Activated CD4-positive, alpha-beta T cell treated with anti-CD3 and anti-CD28 coated beads for 48 hours (primary cell): ENCODE results near the gene TRMT2B.
"Not testable (repeated sequence)": the region's sequence is repeated elsewhere in the genome, so short reads cannot be mapped to it uniquely, and the experiment has no call there.

Experiments used
- DNase-seq: peaks from one replicate; pipeline ENCODE4 v3.0.0-alpha.2; 2020

TRMT2B gene, protein sequence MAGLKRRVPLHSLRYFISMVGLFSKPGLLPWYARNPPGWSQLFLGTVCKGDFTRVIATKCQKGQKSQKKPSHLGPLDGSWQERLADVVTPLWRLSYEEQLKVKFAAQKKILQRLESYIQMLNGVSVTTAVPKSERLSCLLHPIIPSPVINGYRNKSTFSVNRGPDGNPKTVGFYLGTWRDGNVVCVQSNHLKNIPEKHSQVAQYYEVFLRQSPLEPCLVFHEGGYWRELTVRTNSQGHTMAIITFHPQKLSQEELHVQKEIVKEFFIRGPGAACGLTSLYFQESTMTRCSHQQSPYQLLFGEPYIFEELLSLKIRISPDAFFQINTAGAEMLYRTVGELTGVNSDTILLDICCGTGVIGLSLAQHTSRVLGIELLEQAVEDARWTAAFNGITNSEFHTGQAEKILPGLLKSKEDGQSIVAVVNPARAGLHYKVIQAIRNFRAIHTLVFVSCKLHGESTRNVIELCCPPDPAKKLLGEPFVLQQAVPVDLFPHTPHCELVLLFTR

DNA sequence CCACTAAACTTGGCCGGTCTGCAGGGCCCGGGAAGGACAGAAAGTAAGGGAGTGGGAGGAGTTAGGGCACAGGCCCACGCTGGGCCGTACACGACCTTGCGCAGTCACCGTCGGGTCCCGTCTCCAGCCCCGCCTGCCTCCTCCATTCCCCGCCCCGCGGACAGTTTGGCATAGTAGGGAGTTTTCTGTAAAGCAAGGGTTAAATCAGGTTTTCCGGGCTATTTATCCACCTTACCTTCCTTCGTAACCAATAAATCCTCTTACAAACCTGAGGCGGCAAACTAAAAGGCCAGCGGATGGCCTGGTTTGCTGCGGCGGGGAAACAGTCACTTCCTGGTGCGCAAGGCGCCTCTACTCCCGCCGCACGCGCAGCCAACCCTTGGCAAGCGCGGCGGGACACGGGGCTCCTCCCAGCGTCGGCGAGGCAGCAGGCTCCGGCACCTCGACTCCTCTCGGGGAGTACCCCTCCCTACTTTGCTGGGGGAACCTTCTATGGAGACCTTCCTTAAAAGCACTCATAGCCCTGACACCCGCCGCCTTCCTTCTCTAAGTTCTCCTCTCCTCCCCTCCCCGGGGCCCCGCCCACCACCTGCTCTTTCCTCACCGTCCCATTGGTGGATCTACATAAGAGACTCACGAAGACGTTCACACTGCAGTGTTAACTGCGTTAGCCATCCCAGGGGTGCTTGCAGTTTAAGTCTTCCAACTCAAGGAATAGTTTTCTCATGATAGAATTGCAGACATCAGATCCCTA lies at the start of gene TRMT2B:
Gene TRMT2B, minus strand, starts transcription at position 563 of the 754 bp plus-strand sequence. CDS start 9,822 bp downstream, outside the sequence.
- peak; percentile 85 for DNase-seq

DNA sequence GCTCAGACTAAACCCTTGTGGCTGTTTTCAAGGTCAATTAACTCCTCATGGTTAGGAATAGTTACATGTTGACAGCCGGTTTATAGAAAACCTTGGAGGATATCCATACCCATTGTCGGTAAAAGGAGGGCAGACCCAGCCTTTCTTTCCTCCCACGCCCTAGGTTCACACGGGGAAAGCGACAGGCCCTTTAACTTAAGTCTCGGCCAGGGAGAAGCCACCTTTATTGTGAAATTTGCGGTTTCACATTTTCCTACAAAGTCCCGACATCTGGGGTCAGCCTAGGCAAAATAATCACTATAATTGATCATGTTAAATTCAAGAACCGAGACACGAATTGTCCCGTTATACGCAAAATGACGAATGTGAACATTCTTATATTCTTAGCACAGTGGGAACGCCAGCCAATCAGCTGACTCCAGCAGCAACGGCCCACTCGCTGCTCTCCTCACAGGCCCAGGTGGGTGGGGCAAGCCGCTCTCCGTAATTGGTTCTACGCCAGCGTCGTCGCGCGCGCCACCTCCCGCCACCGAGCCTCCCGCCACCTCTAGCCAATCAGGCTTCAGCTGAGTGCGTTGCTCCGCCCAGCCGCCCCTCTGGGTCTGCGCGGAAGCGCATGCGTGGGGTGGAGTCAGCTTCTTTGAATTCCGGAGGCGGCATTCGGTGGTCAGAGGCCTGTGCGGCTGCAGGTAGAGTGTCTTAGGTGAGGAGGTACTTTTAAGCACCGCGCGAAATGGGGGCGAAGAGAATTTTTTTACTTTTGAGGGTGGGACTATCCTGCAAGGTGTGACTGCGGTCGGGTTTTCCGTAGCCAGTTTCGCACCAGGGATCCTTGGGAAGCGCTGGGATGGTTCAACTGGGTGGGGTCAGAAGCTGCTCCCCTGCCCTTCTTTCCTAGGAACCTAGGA lies 45.9 kb upstream of the TRMT2B start, which contains the start of gene CENPI:
Gene CENPI, plus strand, starts transcription at position 659 of the 908 bp plus-strand sequence. CDS start 2,867 bp downstream, outside the sequence.
- peak; percentile 93 for DNase-seq

DNA sequence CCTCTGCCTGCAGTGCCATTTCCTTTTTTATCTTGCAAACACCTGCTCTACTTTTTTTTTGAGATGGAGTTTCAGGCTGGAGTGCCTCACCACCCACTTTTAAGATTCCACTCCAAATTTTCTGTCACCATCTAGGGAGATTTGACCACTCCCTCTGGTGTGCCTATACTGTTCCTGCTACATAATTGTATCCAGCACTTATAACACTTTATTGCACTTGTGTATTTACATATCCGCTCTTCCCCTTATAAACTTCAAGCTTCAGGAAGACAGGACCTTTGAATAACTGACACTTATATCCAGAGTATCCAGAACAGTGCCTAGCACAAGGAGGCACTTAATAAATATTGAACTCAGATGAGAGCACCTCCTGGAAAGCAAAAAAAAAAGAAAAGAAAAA lies 39.9 kb upstream of the TRMT2B start:
- DNase-seq = no peak

DNA sequence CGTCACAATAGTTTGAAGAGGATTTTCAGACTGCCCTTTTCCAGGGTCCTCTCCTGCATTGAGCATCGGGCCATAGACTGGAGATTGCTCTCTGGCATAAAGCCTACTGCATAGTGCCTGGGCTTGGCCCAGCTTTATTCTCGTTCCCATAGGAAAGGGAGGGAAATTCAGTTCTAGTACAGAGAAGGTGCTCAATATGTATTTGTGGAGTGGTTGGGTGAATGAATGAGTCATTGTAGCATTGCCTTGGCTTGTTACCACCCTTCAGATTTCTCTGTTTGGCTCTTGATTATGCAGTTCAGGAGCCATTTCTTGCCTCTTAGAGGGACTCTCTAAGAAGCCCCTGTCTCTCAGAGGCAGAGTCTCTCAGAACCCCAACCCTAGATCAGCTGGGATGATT lies 29.3 kb upstream of the TRMT2B start:
- no peak for DNase-seq

DNA sequence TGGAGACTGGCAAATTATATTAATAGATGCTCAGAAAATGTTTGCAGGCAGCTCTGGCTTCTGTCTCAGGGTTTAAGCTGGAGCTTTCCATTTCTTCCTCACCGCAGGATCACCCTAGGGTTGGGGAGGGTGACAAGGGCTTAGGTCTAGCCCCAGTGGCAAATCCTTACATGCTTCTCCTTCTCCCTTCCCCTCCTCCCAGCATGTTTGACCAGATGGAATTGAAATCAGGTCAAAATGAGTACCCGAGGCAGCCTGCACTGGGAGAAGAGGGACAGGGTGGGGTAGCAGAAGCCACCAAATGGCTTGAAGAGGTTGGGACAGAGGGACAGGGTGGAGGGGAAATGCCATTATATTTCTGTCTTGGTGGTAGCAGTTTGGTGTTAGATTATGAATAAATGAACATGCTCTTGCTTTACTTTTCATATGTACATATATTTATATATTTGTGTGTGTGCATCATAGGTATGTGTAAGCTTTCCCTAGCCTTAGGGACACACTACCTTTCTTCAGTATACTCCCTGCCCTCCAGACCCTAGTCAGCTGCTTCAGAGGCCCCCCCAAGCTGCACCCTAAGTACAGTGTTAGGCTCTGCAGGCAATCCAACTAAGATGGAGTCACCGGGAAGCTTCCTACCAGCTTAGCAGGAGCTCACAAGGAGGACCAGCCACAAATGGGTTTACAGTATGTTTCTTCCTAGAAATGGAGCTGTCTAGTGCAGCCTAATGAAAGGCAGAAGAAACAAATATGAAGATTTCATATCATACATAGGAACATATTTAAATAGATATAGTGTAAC lies 28.6 kb upstream of the TRMT2B start:
- no peak for DNase-seq

DNA sequence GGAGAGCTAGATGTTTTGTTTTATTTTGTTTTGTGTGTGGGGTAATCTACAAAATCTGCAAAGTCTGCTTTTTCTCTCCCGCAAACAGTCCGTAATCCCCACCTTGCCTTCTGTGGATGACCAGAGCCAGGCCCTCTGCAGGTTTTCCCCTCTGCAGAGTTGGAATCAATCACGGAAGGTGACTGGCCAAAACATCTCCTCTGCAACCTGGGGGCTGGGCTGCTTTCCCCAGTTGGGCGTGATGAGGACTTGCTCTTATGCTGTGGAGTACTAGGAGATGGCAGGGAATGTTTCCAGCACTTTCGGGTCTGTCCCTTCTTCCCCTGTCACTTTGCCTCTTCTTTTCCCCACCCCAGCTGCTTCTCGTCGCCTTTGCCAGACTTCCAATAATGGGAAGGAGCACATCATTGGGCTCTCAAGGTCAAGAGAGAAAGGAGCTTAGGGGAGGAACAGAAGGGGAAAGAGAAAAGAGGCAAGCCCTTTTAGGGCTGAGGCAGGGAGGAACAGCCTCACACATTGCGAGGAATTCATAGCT lies 27.9 kb upstream of the TRMT2B start:
- DNase-seq = no peak

DNA sequence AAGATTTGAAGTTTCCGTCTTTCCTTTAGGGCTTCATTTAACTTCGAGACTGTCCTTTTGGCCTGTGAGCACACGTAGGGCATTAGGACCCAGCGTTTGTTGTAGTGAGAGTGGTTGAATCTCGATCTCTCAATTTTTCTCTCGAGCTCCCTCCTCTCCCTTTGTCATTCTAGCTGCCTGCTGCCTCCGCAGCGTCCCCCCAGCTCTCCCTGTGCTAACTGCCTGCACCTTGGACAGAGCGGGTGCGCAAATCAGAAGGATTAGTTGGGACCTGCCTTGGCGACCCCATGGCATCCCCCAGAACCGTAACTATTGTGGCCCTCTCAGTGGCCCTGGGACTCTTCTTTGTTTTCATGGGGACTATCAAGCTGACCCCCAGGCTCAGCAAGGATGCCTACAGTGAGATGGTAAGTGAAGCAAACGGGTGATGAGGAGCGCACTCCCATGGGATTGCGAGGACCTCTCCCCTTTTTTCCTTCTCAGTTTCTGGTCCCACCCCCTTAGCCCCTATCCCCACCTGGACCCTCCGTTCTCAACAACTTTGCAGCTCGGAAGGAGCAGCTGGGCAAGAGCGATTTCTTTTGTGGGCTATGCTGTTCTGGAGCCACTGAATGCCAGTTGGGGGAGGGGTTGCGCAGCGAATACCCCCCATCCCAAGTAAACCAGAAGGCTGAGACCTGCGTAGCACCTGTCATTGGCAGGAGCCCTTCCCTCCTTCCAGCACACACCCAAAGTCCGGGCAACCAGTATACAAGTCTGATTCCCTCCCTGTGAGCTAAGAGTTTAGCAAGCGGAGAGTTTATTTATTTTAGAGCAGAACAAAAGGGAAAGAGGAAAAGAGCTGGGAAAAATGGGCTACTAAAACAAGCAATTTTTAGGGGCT lies 27.0 kb upstream of the TRMT2B start, which contains the start of gene TMEM35A:
Gene TMEM35A, plus strand, starts transcription at position 164 of the 883 bp plus-strand sequence. Its CDS starts 124 bp downstream, at position 288.
- DNase-seq = no peak

DNA sequence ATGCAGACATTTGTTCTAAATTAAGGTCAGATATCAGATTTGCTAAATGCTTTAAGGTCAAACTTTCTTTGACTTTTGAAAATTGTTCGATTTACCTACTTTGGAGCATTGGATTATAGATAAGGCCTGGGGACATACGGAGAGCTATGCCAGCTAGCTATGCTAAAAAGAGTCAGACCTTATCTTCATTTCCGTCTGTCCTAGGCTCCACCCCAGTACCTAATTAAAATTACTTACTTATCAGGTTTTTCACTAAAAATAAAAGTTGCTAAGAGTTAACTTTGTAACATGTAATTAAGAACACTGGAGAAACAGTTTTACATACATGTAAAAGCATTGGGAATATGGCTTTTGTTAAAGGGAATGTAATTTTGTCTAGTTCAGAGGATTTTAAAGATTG lies 19.7 kb upstream of the TRMT2B start:
- DNase-seq = no peak

DNA sequence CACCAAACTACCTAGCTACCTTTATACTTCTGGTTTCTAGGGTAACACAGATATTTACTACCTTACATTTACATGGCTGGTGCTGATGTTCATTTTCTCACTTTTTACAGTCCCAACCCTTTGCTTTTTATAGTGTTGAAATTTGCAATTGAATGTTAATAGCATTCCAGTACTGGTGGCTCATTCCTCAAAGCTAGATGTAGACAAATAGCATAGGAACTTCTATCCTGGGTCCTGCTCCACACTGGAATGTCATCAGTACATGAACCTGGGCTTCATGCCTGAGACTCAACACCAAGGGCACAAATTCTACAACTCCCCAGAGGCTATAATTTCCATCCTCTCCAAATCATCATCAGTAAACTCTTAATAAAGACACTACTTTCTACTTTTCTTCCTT lies 10.3 kb upstream of the TRMT2B start:
- no peak for DNase-seq

DNA sequence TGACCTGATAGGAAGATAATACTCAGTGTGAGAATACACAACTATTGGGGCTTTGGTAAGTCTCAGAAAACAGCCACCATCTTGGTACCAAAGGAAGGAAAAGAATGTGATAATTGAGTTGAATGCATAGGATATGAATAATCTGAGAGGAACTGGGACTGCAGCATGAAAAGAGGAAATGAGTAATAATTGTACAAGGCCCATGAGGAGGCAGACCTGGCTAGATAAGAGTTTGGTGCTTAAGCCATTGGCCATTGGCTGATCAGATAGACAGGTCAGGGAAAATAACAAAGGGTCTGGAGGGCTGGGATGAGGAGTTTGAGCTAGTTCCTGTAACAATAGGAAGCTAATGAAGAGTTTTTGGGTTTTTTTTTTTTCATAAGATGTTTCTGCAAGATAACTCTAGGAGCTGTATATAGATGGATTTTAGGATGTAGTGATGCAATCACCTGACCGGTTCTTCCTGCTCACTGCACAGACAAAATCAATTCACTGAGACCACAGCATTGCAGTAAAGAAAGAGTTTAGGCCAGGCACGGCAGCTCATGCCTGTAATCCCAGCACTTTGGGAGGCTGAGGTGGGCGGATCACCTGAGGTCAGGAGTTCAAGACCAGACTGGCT lies 5.3 kb upstream of the TRMT2B start:
- no peak for DNase-seq

DNA sequence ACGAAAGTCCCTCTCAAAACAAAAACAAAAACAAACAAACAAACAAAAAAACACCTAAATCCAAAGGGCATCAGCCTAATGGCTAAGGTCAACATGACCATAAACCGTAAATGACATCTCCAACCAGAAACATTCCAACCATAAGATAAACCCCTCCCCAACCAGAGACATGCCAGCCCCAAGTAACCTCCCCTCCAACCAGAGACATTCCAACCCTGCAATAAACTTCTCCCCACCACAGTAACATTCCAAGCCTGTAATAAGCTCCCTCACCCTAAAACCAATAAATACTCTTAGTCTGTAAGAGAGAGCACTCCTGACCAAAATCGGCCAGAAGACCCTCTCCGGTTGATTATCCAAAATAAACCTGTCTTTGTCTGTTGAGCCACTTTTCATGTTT lies 4.6 kb upstream of the TRMT2B start:
- DNase-seq = not testable (repeated sequence)

DNA sequence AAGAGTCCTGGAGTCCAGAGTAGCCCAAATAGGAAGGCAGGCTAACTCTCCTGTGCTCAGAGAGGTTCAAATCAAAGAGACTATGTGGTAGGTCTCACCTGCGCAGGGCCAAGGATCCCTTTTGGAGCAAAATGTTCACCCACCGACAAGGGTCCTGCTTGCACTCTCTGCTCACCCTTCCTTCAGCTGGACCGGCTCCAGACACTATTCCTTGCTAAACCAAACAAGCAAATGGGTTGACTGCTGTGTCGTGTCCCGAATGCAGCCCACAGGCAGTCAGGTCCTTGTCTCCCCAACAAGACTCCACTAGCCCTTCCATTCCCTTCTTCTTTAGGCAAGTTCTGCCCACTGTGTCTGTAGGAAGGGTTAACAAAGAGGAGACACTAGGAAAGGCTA lies 760 bp downstream of the TRMT2B start:
- peak; percentile 3 for DNase-seq

DNA sequence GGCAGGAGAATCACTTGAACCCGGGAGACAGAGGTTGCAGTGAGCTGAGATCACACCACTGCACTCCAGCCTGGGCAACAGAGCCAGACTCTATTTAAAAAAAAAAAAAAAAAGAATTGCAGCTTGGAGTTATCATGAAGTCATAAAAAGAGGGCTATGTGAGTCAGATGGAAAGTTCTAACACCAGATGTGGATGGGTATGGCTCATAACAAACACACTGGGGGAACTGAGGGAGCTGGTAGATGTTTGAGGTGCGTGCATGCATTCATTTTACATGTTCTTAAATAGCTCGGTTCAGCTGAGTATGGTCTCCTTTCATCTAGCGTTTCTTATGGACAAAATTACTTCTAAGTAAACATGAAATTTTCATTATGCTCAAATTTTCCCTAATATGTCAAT lies 11.7 kb downstream of the TRMT2B start:
- no peak for DNase-seq

DNA sequence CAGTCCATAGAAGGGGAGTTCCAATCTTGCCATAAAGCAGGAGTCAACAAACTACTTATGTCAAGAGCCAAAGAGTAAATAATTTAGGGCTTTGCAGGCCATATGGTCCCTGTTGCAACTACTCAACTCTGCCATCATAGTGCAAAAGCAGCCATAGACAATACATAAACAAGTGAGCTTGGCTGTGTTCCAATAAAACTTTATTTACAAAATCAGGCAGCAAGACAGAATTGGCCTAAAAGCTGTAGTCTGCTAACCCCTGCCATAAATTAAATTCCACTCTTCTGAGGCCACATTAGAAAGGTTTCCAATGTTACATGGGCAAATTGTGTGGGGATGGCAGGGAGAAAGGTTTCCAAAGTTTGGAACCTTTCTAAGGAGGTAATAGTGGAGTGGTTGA lies 14.7 kb downstream of the TRMT2B start:
- DNase-seq = no peak

DNA sequence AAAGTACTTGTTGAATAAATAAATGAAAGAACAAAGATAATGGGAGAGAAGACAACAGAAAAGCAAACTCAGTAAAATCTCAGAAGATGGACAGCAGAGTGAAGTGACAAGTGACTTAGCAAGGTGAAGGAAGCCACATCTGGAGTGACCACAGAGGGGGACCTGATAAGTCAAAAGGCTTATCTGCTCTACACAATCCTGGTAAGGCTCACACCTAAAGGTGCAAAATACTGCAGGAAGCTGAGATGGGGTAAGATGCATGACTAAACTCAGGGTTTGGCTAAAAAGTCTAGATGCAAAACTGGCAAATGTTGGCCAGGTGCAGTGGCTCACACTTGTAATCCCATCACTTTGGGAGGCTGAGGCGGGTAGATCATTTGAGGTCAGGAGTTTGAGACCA lies 22.2 kb downstream of the TRMT2B start:
- no peak for DNase-seq

DNA sequence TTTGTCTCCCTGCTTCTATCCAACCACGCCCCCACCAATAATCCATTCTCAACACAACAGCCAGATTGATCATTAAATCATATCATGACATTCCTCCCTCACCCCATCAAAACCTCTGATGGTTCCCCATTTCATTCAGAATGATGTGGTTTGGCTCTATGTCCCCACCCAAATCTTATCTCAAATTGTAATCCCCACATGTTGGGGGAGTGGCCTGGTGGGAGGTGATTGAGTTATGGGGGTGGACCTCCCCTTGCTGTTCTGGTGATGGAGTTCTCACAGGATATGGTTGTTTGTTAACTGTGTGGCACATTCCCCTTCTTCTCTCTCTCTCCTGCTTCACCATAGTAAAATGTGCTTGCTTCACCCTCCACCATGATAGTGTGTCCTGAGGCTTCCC lies 23.3 kb downstream of the TRMT2B start:
- no peak for DNase-seq

DNA sequence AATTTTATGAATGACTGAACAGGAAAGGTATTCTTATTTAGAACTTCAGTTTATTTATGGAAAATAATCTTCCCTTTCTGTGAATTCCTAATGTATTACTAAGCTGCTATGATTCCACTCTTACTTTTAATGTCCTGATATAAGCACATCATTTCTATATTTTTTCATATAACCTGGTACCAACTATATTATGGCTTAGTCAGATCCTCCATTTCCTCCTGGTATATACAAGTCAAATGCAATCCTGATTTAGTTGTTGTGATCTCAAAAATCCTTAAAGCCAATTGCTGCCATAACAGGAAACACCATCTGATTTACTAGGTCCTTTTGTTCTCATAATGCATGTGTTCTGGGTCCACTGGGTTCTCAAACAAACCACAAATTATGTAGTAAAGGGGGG lies 26.8 kb downstream of the TRMT2B start:
- DNase-seq = no peak

DNA sequence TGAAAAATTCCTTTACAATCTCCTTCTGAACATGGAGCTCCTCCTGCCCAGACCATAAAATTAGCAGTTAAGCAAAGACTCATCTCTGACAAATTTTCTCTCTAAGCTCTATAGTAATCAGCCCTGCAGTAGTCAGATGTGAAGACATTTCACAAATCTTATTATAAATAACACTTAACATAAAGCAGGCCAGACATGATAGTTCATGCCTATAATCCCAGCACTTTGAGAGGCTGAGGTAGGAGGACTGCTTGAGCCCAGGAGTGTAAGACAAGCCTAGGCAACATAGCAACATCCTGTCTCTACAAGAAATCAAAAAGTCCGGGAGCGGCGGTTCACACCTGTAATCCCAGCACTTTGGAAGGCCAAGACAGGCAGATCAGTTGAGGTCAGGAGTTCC lies 29.9 kb downstream of the TRMT2B start:
- no peak for DNase-seq

DNA sequence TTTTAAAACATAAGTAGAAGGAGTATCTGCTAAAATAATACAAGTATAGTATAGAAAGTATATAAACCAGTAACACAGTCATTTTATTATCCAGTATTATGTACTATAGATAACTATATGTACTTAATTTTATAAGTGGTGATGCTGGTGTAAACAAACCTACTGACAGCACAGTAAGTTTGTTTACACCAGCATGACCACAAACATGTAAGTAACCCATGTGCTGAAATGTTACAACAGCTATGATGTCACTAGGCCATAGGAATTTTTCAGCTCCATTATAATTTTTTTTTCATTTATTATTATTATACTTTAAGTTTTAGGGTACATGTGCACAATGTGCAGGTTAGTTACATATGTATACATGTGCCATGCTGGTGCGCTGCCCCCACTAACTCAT lies 39.9 kb downstream of the TRMT2B start:
- DNase-seq = not testable (repeated sequence)

DNA sequence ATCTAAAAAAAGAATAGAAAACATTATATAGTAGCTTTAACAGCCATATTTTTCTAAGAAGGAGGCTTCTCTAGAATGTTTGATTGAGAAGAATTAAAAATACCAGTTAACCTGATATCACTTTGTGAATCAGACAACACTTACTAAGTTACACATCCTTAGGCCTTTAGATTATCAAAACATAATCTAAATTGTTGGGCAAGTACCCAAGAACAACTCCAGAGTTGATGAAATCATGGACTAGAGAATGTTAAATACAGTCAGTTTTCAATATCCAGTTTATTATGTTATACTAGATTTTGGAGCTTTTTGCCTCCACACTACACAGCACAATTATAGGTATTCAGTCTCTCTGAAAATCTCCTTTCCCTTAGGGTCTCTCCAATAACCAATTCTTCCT lies 42.8 kb downstream of the TRMT2B start:
- DNase-seq = no peak
